ENCODE data around the gene LNPEP. TPM values are rescaled to one million over a fixed set of nuclear protein-coding genes. Genes with fewer than 3 reads are reported as not detected.

LNPEP gene
- total and polyA plus RNA-seq, 4 donors, result 4.6 to 78.9 (median 19.0) TPM

- Histone ChIP-seq H3K27me3 (ENCODE audit: control insufficient read depth in 3 of 3, insufficient read depth in 3 of 3, low read length in 2 of 3) (no peaks in the 10 kb centered on the region), H3K4me3 (no peak overlapping the region), H3K9ac (ENCODE audit: insufficient read depth in 1 of 2, low read length in 2 of 2) (no peak overlapping the region), H3K36me3 (ENCODE audit: control insufficient read depth in 4 of 4, insufficient read depth in 4 of 4, low read length in 4 of 4) (peaks cover 1 to 24% (median 12%) of the 10 kb centered on the region in 4 donors), H3K27ac (ENCODE audit: low read depth in 1 of 2, low read length in 1 of 2) (no peak overlapping the region), H3K4me1 (ENCODE audit: control insufficient read depth in 5 of 5, insufficient read depth in 5 of 5, low read length in 5 of 5) (no peaks in the 10 kb centered on the region), H3K9me3 (ENCODE audit: control insufficient read depth in 4 of 4, insufficient read depth in 3 of 4, low read length in 3 of 4) (no peaks in the 10 kb centered on the region)
- TF ChIP-seq CTCF (IDR thresholded peaks at IDR 0.05; ENCODE audit: control extremely low read depth, extremely low read depth), result no peak
- ATAC-seq (ENCODE audit: insufficient read depth, low FRiP score) (no peak), DNase-seq (no peak)
- 97 to 98% methylated on average over 3 of the region's 3 CpGs for WGBS, 2 donors
Observed at GRCh38 chr5:96994493-96994892, 58.6 kb downstream of the LNPEP start.

GRCh38 chr5:96995419-96995818 lies 59.5 kb downstream of the LNPEP start:
- Histone ChIP-seq H3K9ac (ENCODE audit: insufficient read depth in 1 of 2, low read length in 2 of 2) (no peak overlapping the region), H3K27me3 (ENCODE audit: control insufficient read depth in 3 of 3, insufficient read depth in 3 of 3, low read length in 2 of 3) (no peaks in the 10 kb centered on the region), H3K4me1 (ENCODE audit: control insufficient read depth in 5 of 5, insufficient read depth in 5 of 5, low read length in 5 of 5) (no peaks in the 10 kb centered on the region), H3K27ac (ENCODE audit: low read depth in 1 of 2, low read length in 1 of 2) (no peak overlapping the region), H3K36me3 (ENCODE audit: control insufficient read depth in 4 of 4, insufficient read depth in 4 of 4, low read length in 4 of 4) (peaks cover 1 to 18% (median 12%) of the 10 kb centered on the region in 4 donors), H3K4me3 (no peak overlapping the region), H3K9me3 (ENCODE audit: control insufficient read depth in 4 of 4, insufficient read depth in 3 of 4, low read length in 3 of 4) (no peaks in the 10 kb centered on the region)
- WGBS, 2 donors, result 84 to 85% methylated on average over 3 of the region's 3 CpGs
- ATAC-seq (ENCODE audit: insufficient read depth, low FRiP score) (no peak), DNase-seq (no peak)
- TF ChIP-seq CTCF (IDR thresholded peaks at IDR 0.05; ENCODE audit: control extremely low read depth, extremely low read depth), result no peak

- peak; percentile 30 to 81 (median 78) for DNase-seq
- peaks cover 1 to 11% (median 7%) of the 10 kb centered on the region in 4 donors for H3K36me3 ChIP-seq (ENCODE audit: control insufficient read depth in 4 of 4, insufficient read depth in 4 of 4, low read length in 4 of 4)
- no peaks in the 10 kb centered on the region for H3K9me3 ChIP-seq (ENCODE audit: control insufficient read depth in 4 of 4, insufficient read depth in 3 of 4, low read length in 3 of 4)
- H3K9ac ChIP-seq (ENCODE audit: insufficient read depth in 1 of 2, low read length in 2 of 2), result no peak overlapping the region
- H3K27ac ChIP-seq (ENCODE audit: low read depth in 1 of 2, low read length in 1 of 2), result no peak overlapping the region
- 55 to 59% methylated on average over 2 of the region's 2 CpGs for WGBS, 2 donors
- no peak overlapping the region for H3K4me3 ChIP-seq
- H3K27me3 ChIP-seq (ENCODE audit: control insufficient read depth in 3 of 3, insufficient read depth in 3 of 3, low read length in 2 of 3), result no peaks in the 10 kb centered on the region
- ATAC-seq (ENCODE audit: insufficient read depth, low FRiP score), result no peak
- peak; percentile 20 for TF ChIP-seq CTCF (IDR thresholded peaks at IDR 0.05; ENCODE audit: control extremely low read depth, extremely low read depth)
- no peaks in the 10 kb centered on the region for H3K4me1 ChIP-seq (ENCODE audit: control insufficient read depth in 5 of 5, insufficient read depth in 5 of 5, low read length in 5 of 5)
Observed at GRCh38 chr5:96997265-96997859, 61.5 kb downstream of the LNPEP start.

GRCh38 chr5:96999856-97000255 lies 64.0 kb downstream of the LNPEP start:
- peaks cover 0 to 16% (median 3%) of the 10 kb centered on the region in 4 donors for H3K36me3 ChIP-seq (ENCODE audit: control insufficient read depth in 4 of 4, insufficient read depth in 4 of 4, low read length in 4 of 4)
- WGBS, 2 donors, result 86 to 94% methylated on average over 1 of the region's 1 CpG

More at GRCh38 chr5:96999856-97000255, 64.0 kb downstream of the LNPEP start:
- Histone ChIP-seq H3K4me1 (ENCODE audit: control insufficient read depth in 5 of 5, insufficient read depth in 5 of 5, low read length in 5 of 5) (no peaks in the 10 kb centered on the region), H3K27ac (ENCODE audit: low read depth in 1 of 2, low read length in 1 of 2) (no peak overlapping the region), H3K4me3 (no peak overlapping the region), H3K9me3 (ENCODE audit: control insufficient read depth in 4 of 4, insufficient read depth in 3 of 4, low read length in 3 of 4) (no peaks in the 10 kb centered on the region), H3K9ac (ENCODE audit: insufficient read depth in 1 of 2, low read length in 2 of 2) (no peak overlapping the region), H3K27me3 (ENCODE audit: control insufficient read depth in 3 of 3, insufficient read depth in 3 of 3, low read length in 2 of 3) (no peaks in the 10 kb centered on the region)
- DNase-seq (no peak), ATAC-seq (ENCODE audit: insufficient read depth, low FRiP score) (no peak)
- TF ChIP-seq CTCF (IDR thresholded peaks at IDR 0.05; ENCODE audit: control extremely low read depth, extremely low read depth), result no peak

Measured in lung (tissue), 12 donors.